Neural cell (in vitro differentiated cells): ENCODE measurements around the gene MERTK. TPM values are rescaled to one million over a fixed set of nuclear protein-coding genes. Genes with fewer than 3 reads are reported as not detected.

Experiments used
- H2AFZ ChIP-seq: fragments of 200-600, 300-800 bp; sonication (generic), shearing (Covaris generic); 2 replicates; pipeline ENCODE4 v1.6.0; 2014; ENCODE audit warnings: low read depth, mild to moderate bottlenecking, antibody characterized with exemption, low read length, moderate library complexity
- H3F3A ChIP-seq: fragments of 200-600 bp; shearing (Covaris generic); 2 replicates; pipeline ENCODE4 v1.6.1; 2016; ENCODE audit warnings: mild to moderate bottlenecking, moderate library complexity, mixed read lengths, antibody characterized with exemption, low read length; ENCODE audit not compliant: insufficient read depth, poor library complexity, severe bottlenecking
- H3K27ac ChIP-seq: fragments of 200-600, 300-800 bp; sonication (generic), shearing (Covaris generic); 2 replicates; pipeline ENCODE4 v1.5.1; 2014; ENCODE audit warnings: mild to moderate bottlenecking, low read length, moderate library complexity
- H3K27me3 ChIP-seq: fragments of 300-800, 200-600 bp; sonication (generic), shearing (Covaris generic); 2 replicates; pipeline ENCODE4 v1.6.0; 2014; ENCODE audit warnings: mild to moderate bottlenecking, low read depth, low read length, moderate library complexity; ENCODE audit not compliant: insufficient read depth
- H3K36me3 ChIP-seq: fragments of 300-800, 200-600 bp; sonication (generic), shearing (Covaris generic); 2 replicates; pipeline ENCODE4 v1.5.1; 2014; ENCODE audit warnings: mild to moderate bottlenecking, antibody characterized with exemption, low read length, moderate library complexity; ENCODE audit not compliant: insufficient read depth
- H3K4me2 ChIP-seq: fragments of 300-800, 200-600 bp; sonication (generic), shearing (Covaris generic); 2 replicates; pipeline ENCODE4 v1.6.0; 2014; ENCODE audit warnings: mild to moderate bottlenecking, low read length
- H3K4me3 ChIP-seq: fragments of 300-800, 200-600 bp; sonication (generic), shearing (Covaris generic); 2 replicates; pipeline ENCODE4 v1.5.1; 2014; ENCODE audit warnings: mild to moderate bottlenecking, low read length, moderate library complexity
- H3K79me2 ChIP-seq: fragments of 200-600 bp; shearing (Covaris generic); replicated peaks from 2 replicates; pipeline ENCODE4 v1.6.0; 2014; ENCODE audit warnings: mild to moderate bottlenecking, low read length, moderate library complexity; ENCODE audit not compliant: insufficient read depth
- H3K9ac ChIP-seq: fragments of 300-800, 200-600 bp; sonication (generic), shearing (Covaris generic); 2 replicates; pipeline ENCODE4 v1.6.1; 2016; ENCODE audit warnings: mild to moderate bottlenecking, low read length, mixed read lengths
- H3K9me2 ChIP-seq: fragments of 200-600 bp; shearing (Covaris generic); 2 replicates; pipeline ENCODE4 v1.6.1; 2016; ENCODE audit warnings: mild to moderate bottlenecking, low read length, mixed read lengths; ENCODE audit not compliant: insufficient read depth
- H3K9me3 ChIP-seq: fragments of 200-600, 300-800 bp; sonication (generic), shearing (Covaris generic); 2 replicates; pipeline ENCODE4 v1.6.1; 2016; ENCODE audit warnings: mild to moderate bottlenecking, mixed run types, low read length, moderate library complexity, mixed read lengths
- H4K20me1 ChIP-seq: fragments of 200-600 bp; shearing (Covaris generic); 2 replicates; pipeline ENCODE4 v1.6.1; 2016; ENCODE audit warnings: mild to moderate bottlenecking, mixed run types; ENCODE audit not compliant: insufficient read depth
- CTCF ChIP-seq: fragments of 450-650 bp; IDR thresholded peaks from 2 replicates; pipeline ENCODE4 v1.5.1; 2014; ENCODE audit warnings: antibody characterized with exemption, mild to moderate bottlenecking, moderate library complexity; ENCODE audit not compliant: poor library complexity, severe bottlenecking
- EP300 ChIP-seq: fragments of 450-650 bp; conservative IDR thresholded peaks from 2 replicates; pipeline ENCODE4 v1.6.1; 2014; ENCODE audit warnings: antibody characterized with exemption, mild to moderate bottlenecking, moderate library complexity; ENCODE audit not compliant: poor library complexity, severe bottlenecking
- EZH2 ChIP-seq: fragments of 200-600, 300-800 bp; shearing (Covaris generic), sonication (generic); IDR thresholded peaks from 2 replicates; pipeline ENCODE4 v1.6.1; 2014; ENCODE audit warnings: antibody characterized with exemption, low read length, borderline replicate concordance, mild to moderate bottlenecking; ENCODE audit not compliant: insufficient read depth, poor library complexity, severe bottlenecking
- MXI1 ChIP-seq: fragments of 450-650 bp; conservative IDR thresholded peaks from 2 replicates; pipeline ENCODE4 v1.6.1; 2014; ENCODE audit warnings: antibody characterized with exemption, mild to moderate bottlenecking; ENCODE audit not compliant: poor library complexity, severe bottlenecking
- POLR2AphosphoS5 ChIP-seq: IDR thresholded peaks from 2 replicates; pipeline ENCODE4 v1.6.1; 2012
- RAD21 ChIP-seq: fragments of 450-650 bp; conservative IDR thresholded peaks from 2 replicates; pipeline ENCODE4 v1.6.1; 2014; ENCODE audit warnings: antibody characterized with exemption, mild to moderate bottlenecking, moderate library complexity
- REST ChIP-seq: IDR thresholded peaks from 2 replicates; pipeline ENCODE4 v1.6.1; 2012; ENCODE audit warnings: borderline replicate concordance
- SMC3 ChIP-seq: fragments of 450-650 bp; conservative IDR thresholded peaks from 2 replicates; pipeline ENCODE4 v1.6.1; 2014; ENCODE audit warnings: antibody characterized with exemption, mild to moderate bottlenecking, moderate library complexity; ENCODE audit not compliant: poor library complexity
- TAF1 ChIP-seq: IDR thresholded peaks from 2 replicates; pipeline ENCODE4 v1.6.1; 2012; ENCODE audit warnings: low read depth
- polyA plus RNA-seq: library from polyadenylated mRNA; depleted of rRNA; stranded (reverse); fragments of >200 nt; gene quantifications from 2 replicates; pipeline ENCODE4 v1.2.3, GENCODE V29; 2014

Gene MERTK
- polyA plus RNA-seq, 1 donor from 2014 or later: 0.53 TPM

- Histone ChIP-seq H3K9me3 (no peaks in the 10 kb centered on the region), H3K36me3 (no peaks in the 10 kb centered on the region), H4K20me1 (no peaks in the 10 kb centered on the region), H3K27me3 (peaks cover 36% of the 10 kb centered on the region), H3K4me3 (no peak overlapping the region), H2AFZ (no peak overlapping the region), H3F3A (no peaks in the 10 kb centered on the region), H3K27ac (no peak overlapping the region), H3K9ac (no peak overlapping the region), H3K79me2 (no peaks in the 10 kb centered on the region), H3K4me2 (no peak overlapping the region), H3K9me2 (no peaks in the 10 kb centered on the region)
- TF ChIP-seq REST (no peak), EP300 (no peak), TAF1 (no peak), RAD21 (no peak), CTCF (no peak), SMC3 (no peak), MXI1 (no peak), EZH2 (no peak)
These were observed 1.8 kb upstream of the MERTK start for GRCh38 chr2:111896576-111896975.

- H2AFZ ChIP-seq: peak overlapping the region; percentile 35
These were observed 830 bp upstream of the MERTK start for GRCh38 chr2:111897630-111897923.

More at GRCh38 chr2:111897630-111897923, 830 bp upstream of the MERTK start:
- no peaks in the 10 kb centered on the region for H3F3A ChIP-seq
- no peaks in the 10 kb centered on the region for H3K9me2 ChIP-seq
- no peaks in the 10 kb centered on the region for H4K20me1 ChIP-seq
- H3K27ac ChIP-seq: no peak overlapping the region
- peak overlapping the region; percentile 72 for H3K4me2 ChIP-seq
- TF ChIP-seq SMC3 (no peak), POLR2AphosphoS5 (no peak), CTCF (no peak), EZH2 (no peak), RAD21 (no peak), REST (no peak), MXI1 (no peak), EP300 (no peak), TAF1 (no peak)
- peak overlapping the region; percentile 67 for H3K9ac ChIP-seq
- no peaks in the 10 kb centered on the region for H3K36me3 ChIP-seq
- peaks cover 36% of the 10 kb centered on the region for H3K27me3 ChIP-seq
- H3K4me3 ChIP-seq: peak overlapping the region; percentile 84
- no peaks in the 10 kb centered on the region for H3K9me3 ChIP-seq
- no peaks in the 10 kb centered on the region for H3K79me2 ChIP-seq
